A172 (cell line): ENCODE results near the gene GABPB1. TPM values are rescaled to one million over a fixed set of nuclear protein-coding genes. Genes with fewer than 3 reads are reported as not detected.

Experiments used
- DNase-seq: peaks from one replicate; pipeline ENCODE4 v3.0.0-alpha.2; 2015; ENCODE audit warnings: low spot score
- total RNA-seq: library from RNA; depleted of rRNA; stranded (reverse); fragments of >200 nt; shearing (Covaris generic); gene quantifications from 2 replicates; pipeline ENCODE4 v1.2.3, GENCODE V29; 2014

GABPB1 gene
- total RNA-seq, 1 experiment from 2014 or later = 60.7 TPM

GRCh38 chr15:50277370-50277769, 77.6 kb downstream of the GABPB1 start:
- DNase-seq = no peak

- no peak for DNase-seq
Observed at GRCh38 chr15:50275908-50276307, 79.1 kb downstream of the GABPB1 start.

- DNase-seq = no peak
Observed at GRCh38 chr15:50275091-50275490, 79.9 kb downstream of the GABPB1 start.

- DNase-seq = no peak
Observed at GRCh38 chr15:50267577-50267976, 87.4 kb downstream of the GABPB1 start.

GRCh38 chr15:50265620-50266019, 89.4 kb downstream of the GABPB1 start, which contains the start of gene HDC:
HDC (minus strand) TSS chr15:50265726; CDS start chr15:50265623, 103 bp downstream.
- no peak for DNase-seq

GRCh38 chr15:50262533-50262932, 92.5 kb downstream of the GABPB1 start:
- no peak for DNase-seq

- no peak for DNase-seq
Observed at GRCh38 chr15:50261981-50262380, 93.0 kb downstream of the GABPB1 start.

- DNase-seq = no peak
Observed at GRCh38 chr15:50260969-50261496, 94.0 kb downstream of the GABPB1 start.

- DNase-seq = no peak
Observed at GRCh38 chr15:50259276-50259675, 95.7 kb downstream of the GABPB1 start.

GRCh38 chr15:50257924-50258323, 97.1 kb downstream of the GABPB1 start:
- peak; percentile 46 for DNase-seq

GRCh38 chr15:50257332-50257731, 97.7 kb downstream of the GABPB1 start:
- DNase-seq = no peak

GRCh38 chr15:50256188-50257041, 98.6 kb downstream of the GABPB1 start:
- DNase-seq = peak; percentile 76

- no peak for DNase-seq
Observed at GRCh38 chr15:50252556-50252955, 102.4 kb downstream of the GABPB1 start.

- DNase-seq = peak; percentile 35
Observed at GRCh38 chr15:50251638-50252182, 103.3 kb downstream of the GABPB1 start.

GRCh38 chr15:50250760-50251394, 104.1 kb downstream of the GABPB1 start:
- no peak for DNase-seq

GRCh38 chr15:50249704-50250103, 105.3 kb downstream of the GABPB1 start:
- DNase-seq = no peak

- DNase-seq = no peak
Observed at GRCh38 chr15:50248994-50249582, 105.9 kb downstream of the GABPB1 start.

GRCh38 chr15:50247819-50248655, 107.0 kb downstream of the GABPB1 start:
- no peak for DNase-seq

GRCh38 chr15:50246631-50247030, 108.4 kb downstream of the GABPB1 start:
- no peak for DNase-seq

GRCh38 chr15:50244959-50245624, 109.9 kb downstream of the GABPB1 start:
- DNase-seq = no peak

- no peak for DNase-seq
Observed at GRCh38 chr15:50244153-50244552, 110.8 kb downstream of the GABPB1 start.
